ENCODE measurements around the gene C2orf76.
A peak's percentile ranks its signal among the peaks of the same experiment; 100 is the strongest.
"Not testable (repeated sequence)": the region's sequence is repeated elsewhere in the genome, so short reads cannot be mapped to it uniquely, and the experiment has no call there.

C2orf76 gene

DNA sequence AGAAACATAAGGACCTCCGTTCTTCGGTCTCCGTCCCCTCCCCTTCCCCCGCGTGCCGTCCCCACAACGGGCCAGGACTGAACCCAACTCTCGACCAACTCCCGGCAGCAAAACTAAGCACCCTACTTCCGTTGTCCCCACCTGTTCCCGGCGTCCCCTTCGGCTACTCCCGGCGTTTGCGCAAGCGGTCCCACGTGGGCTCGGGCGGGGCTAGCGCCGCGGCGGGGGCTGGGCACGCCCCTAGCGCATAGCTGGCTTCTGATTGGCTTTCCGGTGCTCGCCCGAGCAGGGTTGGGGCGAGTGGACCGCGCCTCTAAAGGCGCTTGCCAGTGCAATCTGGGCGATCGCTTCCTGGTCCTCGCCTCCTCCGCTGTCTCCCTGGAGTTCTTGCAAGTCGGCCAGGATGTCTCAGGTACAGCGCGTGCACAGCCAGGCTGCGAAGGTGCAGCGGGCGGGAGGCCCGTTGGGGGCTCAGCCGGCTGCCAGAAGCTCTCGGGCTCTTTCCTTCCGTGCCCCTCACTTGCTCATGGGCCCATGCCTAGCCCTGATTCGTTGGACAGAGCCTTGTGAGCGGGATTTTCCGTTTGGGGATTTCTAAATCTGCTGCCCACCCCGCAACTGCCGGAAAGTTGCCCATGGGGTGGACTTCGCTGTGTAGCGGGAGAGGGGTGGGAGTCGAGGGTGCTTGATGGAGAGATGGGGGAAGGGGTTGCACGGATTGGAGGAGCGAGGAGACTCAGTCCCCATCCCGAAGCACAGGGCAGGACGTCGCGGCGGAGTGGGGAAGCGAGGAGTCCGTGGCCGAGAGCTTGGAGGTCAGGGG lies at the start of gene C2orf76, which contains the start of gene DBI:
C2orf76 (minus strand) TSS at position 186 of the 823 bp plus-strand sequence. CDS start 26,875 bp downstream, outside the sequence.
DBI (plus strand) TSS at position 329 of the 823 bp plus-strand sequence; CDS start at position 404, 75 bp downstream.
- peaks cover 13% of the 10 kb centered on the region; the same call in 1 of the 2 replicates for H3K36me3 ChIP-seq (ENCODE audit: insufficient read depth, low read length)
- H3K9me3 ChIP-seq (ENCODE audit: control insufficient read depth, insufficient read depth, low read length): no peaks in the 10 kb centered on the region
- peak within 1 kb of the TSS; percentile 89 for H3K9ac ChIP-seq (ENCODE audit: low read depth, low read length)
- no peaks in the 10 kb centered on the region; the same call in 1 of the 2 replicates for H3K4me1 ChIP-seq (ENCODE audit: insufficient read depth, low read length)

DNA sequence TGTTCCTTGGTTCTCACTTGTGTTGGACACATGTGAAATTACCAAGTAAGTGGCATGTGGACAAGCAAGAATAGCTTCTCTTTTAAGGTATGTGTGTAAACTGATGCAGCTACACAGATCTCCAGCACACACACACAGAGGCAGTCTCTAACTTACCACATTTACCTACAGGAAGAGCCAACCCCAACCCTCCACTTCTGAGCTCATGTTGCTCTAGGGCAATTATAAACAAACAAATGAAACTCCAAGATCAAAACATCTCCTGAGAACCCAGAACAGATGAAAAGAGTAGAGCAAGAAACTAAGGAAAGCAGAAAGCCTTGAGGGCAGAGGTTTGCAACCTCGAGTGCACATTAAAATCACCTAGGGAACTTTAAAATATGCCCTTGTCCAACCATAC lies 49.0 kb upstream of the C2orf76 start:
- peaks cover 2% of the 10 kb centered on the region; the same call in 1 of the 2 replicates for H3K9me3 ChIP-seq (ENCODE audit: control insufficient read depth, insufficient read depth, low read length)
- no peaks in the 10 kb centered on the region for H3K36me3 ChIP-seq (ENCODE audit: insufficient read depth, low read length)
- H3K9ac ChIP-seq (ENCODE audit: low read depth, low read length): no peak overlapping the region
- H3K4me1 ChIP-seq (ENCODE audit: insufficient read depth, low read length): no peaks in the 10 kb centered on the region

DNA sequence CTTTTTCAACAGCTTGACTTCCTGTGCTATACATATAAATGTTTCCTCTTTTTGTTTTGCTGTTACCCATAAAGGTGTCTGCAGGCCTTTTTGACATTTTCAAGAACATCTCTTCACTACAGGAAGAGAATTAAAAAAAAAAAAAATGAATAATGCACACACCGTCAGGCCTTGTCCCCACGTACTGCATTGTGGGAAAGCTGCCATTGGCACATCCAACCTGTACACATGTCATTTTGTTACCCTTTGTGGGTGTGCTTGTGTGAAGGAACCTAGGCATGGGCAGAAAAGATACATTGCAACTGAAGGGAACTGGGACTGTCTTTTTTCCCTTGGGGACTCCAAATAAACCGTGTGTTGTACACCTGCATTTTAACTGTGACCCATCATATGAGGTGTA lies 48.3 kb upstream of the C2orf76 start:
- Histone ChIP-seq H3K9ac (ENCODE audit: low read depth, low read length) (no peak overlapping the region), H3K36me3 (ENCODE audit: insufficient read depth, low read length) (no peaks in the 10 kb centered on the region)

DNA sequence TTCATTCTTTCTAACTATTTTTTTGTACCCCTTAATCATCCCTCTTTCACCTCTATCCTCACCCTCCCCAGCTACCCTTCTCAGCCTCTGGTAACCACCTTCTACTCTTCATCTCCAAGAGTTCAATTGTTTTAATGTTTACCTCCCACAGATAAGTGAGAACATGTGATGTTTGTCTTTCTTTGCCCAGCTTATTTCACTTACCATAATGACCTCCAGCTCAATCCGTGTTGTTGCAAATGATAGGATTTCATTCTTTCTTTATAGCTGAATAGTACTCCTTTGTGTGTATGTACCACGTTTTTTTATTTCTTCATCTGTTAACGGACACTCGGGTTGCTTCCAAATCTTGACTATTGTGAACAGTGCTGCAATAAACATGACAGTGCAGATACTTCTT lies 42.9 kb upstream of the C2orf76 start:
- Histone ChIP-seq H3K36me3 (ENCODE audit: insufficient read depth, low read length) (no peaks in the 10 kb centered on the region), H3K9ac (ENCODE audit: low read depth, low read length) (no peak overlapping the region), H3K9me3 (ENCODE audit: control insufficient read depth, insufficient read depth, low read length) (peaks cover 2% of the 10 kb centered on the region; the same call in 1 of the 2 replicates), H3K4me1 (ENCODE audit: insufficient read depth, low read length) (no peaks in the 10 kb centered on the region; the same call in 1 of the 2 replicates)

More for the DNA sequence above, 48.3 kb upstream of the C2orf76 start:
- Histone ChIP-seq H3K9me3 (ENCODE audit: control insufficient read depth, insufficient read depth, low read length) (peaks cover 2% of the 10 kb centered on the region; the same call in 1 of the 2 replicates), H3K4me1 (ENCODE audit: insufficient read depth, low read length) (no peaks in the 10 kb centered on the region)

DNA sequence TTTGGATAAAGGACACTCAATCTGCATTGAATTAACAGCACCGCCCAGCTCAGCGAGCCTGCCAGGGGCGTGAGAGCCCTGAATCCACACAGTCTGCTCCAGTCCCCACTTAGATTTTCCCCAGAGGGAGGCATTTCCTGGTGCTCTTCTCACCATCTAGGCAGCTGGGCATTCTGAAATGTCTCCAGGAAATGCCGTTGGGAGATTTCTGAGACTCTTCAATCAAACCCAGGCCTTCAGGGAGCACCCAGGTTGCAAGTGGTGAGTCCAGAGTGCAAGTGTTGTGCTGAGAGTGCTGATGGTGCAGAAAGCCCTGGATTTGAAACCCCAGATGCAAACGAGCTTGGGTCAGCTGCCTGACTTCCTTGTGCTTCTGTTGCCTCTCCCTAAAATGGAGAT lies 41.6 kb upstream of the C2orf76 start:
- no peaks in the 10 kb centered on the region; the same call in 1 of the 2 replicates for H3K4me1 ChIP-seq (ENCODE audit: insufficient read depth, low read length)
- H3K9me3 ChIP-seq (ENCODE audit: control insufficient read depth, insufficient read depth, low read length): no peaks in the 10 kb centered on the region
- no peak overlapping the region for H3K9ac ChIP-seq (ENCODE audit: low read depth, low read length)
- no peaks in the 10 kb centered on the region for H3K36me3 ChIP-seq (ENCODE audit: insufficient read depth, low read length)

DNA sequence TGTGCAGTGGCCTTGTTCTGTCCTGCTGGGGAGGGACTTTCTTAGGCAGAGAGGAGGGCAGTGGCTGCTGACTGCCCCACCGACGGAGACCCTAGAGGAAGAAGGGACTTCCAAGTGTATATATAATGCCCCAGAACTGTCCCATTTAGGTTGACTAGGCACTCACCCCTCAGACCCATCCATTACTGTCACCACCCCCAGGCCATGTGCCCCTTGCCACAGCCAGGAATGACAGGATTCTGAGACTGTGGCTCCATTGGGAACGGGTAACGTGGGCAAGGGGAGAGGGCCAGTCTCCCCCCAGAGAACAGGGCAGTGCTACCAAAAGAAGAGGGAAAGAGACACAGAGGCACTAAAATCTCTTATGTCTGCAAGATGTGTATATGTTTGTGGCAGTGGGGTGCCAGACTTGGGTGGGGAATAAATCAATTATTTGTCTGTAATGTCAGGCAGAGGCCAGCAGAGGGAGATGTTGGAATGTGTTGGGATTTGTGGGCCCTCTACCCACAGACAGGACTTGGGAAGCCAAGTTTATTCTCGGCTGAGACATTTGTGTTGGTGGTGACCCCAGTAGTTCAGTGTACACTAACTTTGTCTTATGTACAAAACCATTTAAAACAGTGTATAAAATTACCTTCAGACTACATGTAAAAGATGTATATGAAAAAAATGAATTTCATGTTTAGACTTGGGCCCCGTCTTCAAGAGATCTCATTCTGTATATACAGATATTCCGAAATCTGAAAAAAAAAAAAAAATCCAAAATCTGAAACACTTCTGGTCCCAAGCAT lies 41.0 kb upstream of the C2orf76 start:
- H3K36me3 ChIP-seq (ENCODE audit: insufficient read depth, low read length): no peaks in the 10 kb centered on the region
- no peak overlapping the region for H3K9ac ChIP-seq (ENCODE audit: low read depth, low read length)
- H3K4me1 ChIP-seq (ENCODE audit: insufficient read depth, low read length): no peaks in the 10 kb centered on the region; the same call in 1 of the 2 replicates
- H3K9me3 ChIP-seq (ENCODE audit: control insufficient read depth, insufficient read depth, low read length): no peaks in the 10 kb centered on the region

DNA sequence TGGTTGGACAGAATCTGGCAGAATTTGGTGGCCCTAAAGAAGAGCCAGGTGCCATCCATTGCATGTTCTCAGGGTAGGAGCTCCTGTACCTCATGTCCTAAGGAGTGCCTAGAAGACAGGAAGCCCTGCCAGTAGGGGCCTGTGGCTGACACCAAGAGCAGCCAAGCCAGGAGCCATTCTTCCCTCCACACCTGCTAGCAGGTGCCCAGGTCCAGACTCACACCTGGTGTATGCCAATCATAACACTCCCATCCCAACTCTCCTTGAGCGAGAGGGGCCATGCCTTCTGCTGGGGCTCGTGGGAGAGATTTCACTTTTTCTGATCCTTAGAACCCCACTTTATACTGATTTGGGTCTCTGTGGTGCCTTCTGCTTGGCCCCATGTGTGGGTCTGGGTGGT lies 38.5 kb upstream of the C2orf76 start:
- H3K9ac ChIP-seq (ENCODE audit: low read depth, low read length): no peak overlapping the region
- no peaks in the 10 kb centered on the region for H3K9me3 ChIP-seq (ENCODE audit: control insufficient read depth, insufficient read depth, low read length)
- H3K36me3 ChIP-seq (ENCODE audit: insufficient read depth, low read length): no peaks in the 10 kb centered on the region
- H3K4me1 ChIP-seq (ENCODE audit: insufficient read depth, low read length): no peaks in the 10 kb centered on the region; the same call in 1 of the 2 replicates

DNA sequence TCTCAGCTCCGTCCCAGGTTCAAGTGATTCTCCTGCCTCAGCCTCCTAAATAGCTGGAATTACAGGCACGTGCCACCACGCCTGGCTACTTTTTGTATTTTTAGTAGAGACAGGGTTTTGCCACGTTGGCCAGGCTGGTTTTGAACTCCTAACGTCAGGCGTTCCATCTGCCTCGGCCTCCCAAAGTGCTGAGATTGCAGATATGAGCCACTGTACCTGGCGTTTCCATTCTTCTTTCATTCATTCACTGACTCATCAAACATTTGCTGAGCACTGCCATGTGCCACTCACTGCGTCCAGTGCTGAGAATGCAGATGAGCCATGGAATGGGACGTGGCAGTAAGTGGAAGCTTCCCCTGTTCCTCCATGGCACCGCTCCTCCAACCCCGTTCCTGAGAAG lies 37.0 kb upstream of the C2orf76 start:
- not testable (repeated sequence) for H3K4me1 ChIP-seq (ENCODE audit: insufficient read depth, low read length); H3K9ac ChIP-seq (ENCODE audit: low read depth, low read length); H3K9me3 ChIP-seq (ENCODE audit: control insufficient read depth, insufficient read depth, low read length); H3K36me3 ChIP-seq (ENCODE audit: insufficient read depth, low read length)

DNA sequence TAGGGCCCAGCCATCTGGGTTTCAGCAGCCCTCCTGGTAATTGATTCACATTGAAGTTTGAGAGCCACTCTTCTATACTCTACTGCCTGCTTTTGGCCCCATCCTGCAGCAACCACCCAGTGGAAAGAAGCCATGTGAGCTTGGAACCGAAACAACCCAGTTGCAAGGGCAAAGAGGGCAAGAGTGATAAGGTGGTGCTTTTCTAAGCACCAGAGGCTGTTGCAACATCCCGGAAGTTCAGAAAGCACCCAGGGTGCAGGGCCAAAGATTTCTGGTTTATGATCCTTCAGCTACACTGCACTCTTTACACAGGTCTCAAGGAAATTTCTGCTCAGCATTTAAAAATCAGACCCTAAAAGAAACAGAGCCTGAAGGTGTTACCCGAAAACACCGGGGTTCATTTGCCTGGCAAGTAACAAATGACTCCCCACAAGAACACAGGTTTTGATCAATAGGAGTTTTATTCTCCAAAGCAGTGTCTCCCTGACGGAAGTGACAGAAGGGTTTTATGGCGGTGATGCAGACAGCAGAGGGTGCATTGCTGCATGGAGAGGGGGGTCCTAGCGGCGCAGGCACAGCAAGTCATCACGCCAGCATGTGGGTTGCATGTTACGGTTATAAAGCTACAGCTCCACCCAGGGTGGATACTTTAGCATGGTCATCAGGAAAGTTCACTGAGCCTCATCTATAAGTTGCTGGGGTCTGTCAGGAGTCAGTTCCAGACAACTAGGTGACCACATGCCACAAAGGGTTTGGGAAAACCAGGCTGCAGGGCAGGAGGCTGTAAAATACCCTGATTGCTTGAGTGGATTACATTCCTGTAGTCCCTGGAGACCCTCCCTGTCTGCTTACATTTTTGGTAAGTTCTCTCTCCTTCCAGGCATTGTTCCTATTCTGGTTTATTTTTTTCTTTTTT lies 36.3 kb upstream of the C2orf76 start:
- peaks cover 11% of the 10 kb centered on the region; the same call in 1 of the 2 replicates for H3K4me1 ChIP-seq (ENCODE audit: insufficient read depth, low read length)
- H3K9me3 ChIP-seq (ENCODE audit: control insufficient read depth, insufficient read depth, low read length): no peaks in the 10 kb centered on the region
- no peak overlapping the region for H3K9ac ChIP-seq (ENCODE audit: low read depth, low read length)
- no peaks in the 10 kb centered on the region for H3K36me3 ChIP-seq (ENCODE audit: insufficient read depth, low read length)

DNA sequence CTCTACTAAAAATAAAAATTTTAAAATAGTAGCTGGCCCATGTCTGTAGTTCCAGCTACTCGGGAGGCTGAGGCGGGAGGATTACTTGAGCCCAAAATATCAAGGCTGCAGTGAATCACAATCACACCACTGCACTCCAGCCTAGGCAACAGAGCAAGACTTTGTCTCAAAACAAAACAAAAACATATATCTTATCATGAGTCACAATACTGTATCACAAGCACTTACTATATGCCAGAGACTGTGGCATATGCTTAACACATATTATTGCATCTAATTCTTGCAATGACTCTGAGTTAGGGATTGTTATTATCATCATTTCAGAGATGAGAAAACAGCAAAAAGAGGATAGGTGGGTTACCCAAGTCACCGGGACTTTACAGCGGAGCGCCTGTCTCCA lies 35.5 kb upstream of the C2orf76 start:
- Histone ChIP-seq H3K36me3 (ENCODE audit: insufficient read depth, low read length) (no peaks in the 10 kb centered on the region), H3K9ac (ENCODE audit: low read depth, low read length) (no peak overlapping the region), H3K9me3 (ENCODE audit: control insufficient read depth, insufficient read depth, low read length) (no peaks in the 10 kb centered on the region), H3K4me1 (ENCODE audit: insufficient read depth, low read length) (peaks cover 11% of the 10 kb centered on the region; the same call in 1 of the 2 replicates)

DNA sequence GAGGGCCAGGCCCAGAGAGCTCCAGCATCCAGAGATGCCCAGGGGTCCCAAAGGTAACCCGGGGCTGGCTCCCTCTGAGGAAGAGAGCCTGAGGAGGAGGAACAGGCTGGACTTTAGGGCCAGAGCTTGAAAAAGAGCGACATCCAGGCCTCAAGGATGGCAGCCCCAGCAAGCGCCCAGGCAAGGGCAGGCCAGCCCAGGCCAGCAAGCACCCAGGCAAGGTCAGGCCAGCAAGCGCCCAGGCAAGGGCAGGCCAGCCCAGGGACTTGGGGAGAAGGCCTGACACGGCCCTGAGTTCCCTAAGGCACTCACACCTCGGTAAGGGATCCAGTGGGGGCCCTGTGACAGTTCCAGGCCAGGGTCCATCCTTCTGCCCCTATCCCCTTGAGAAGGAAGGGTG lies 30.6 kb upstream of the C2orf76 start:
- Histone ChIP-seq H3K9ac (ENCODE audit: low read depth, low read length) (no peak overlapping the region), H3K36me3 (ENCODE audit: insufficient read depth, low read length) (no peaks in the 10 kb centered on the region), H3K9me3 (ENCODE audit: control insufficient read depth, insufficient read depth, low read length) (no peaks in the 10 kb centered on the region), H3K4me1 (ENCODE audit: insufficient read depth, low read length) (peaks cover 11% of the 10 kb centered on the region; the same call in 1 of the 2 replicates)

DNA sequence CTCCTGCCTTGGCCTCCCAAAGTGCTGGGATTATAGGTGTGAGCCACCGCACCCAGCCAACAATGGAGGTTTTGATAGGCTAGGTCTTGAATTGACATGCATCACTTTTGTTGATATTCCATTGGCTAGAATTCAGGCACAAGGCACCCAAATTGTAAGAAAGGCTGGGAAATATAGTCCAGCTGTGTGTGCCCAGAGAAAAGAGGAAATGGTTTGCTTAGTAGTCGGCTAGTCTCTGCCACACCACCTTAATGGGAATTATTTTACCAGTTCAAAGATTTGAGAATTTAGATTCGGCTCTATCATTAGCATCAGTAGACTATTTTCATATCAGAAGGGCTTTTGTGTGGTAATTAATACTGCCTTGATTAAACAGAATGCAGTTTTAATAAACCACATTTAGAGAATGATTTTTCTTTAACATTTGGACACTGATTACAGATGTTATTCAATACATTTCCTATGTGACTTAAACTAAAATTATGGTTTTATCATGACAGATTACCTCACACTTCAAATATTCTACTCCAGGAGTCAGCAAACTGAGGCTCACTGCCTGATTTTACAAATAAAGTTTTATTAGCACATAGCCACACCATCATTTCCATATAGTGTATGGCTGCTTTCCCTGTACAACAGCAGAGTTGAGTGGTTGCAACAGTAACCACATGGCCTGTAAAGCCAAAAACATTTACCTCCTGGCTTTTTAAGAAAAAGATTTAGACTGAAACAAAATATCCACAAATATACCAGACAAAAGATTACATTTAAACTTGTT lies 27.5 kb upstream of the C2orf76 start:
- no peaks in the 10 kb centered on the region for H3K9me3 ChIP-seq (ENCODE audit: control insufficient read depth, insufficient read depth, low read length)
- H3K36me3 ChIP-seq (ENCODE audit: insufficient read depth, low read length): no peaks in the 10 kb centered on the region
- peaks cover 13% of the 10 kb centered on the region for H3K4me1 ChIP-seq (ENCODE audit: insufficient read depth, low read length)
- no peak overlapping the region for H3K9ac ChIP-seq (ENCODE audit: low read depth, low read length)

DNA sequence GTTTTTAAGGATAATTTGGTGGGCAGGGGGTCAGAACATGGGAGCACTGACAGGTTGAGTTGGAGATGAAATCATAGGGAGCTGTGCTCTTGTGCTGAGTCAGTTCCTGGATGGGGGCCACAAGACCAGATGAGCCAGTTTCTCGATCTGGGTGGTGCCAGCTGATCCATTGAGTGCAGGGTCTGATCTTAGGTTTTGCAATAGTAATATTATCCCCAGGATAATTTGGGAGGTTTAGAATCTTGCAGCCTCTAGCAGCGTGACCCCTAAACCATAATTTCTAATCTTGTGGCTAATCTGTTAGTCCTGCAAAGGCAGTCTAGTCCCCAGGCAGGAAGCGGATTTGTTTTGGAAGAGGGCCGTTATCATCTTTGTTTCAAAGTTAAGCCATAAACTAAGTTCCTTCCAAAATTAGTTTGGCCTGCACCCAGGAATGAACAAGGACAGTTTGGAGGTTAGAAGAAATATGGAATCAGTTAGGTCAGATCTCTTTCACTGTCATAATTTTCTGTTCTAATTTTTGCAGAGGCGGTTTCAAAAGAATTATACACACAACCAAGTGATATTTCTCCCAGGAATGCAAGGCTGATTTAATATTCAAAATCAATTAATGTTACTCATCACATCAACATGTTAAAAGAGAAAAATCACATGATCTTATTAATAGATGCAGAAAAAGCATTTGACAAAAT lies 23.1 kb upstream of the C2orf76 start:
- H3K4me1 ChIP-seq (ENCODE audit: insufficient read depth, low read length): peaks cover 4% of the 10 kb centered on the region
- no peak overlapping the region for H3K9ac ChIP-seq (ENCODE audit: low read depth, low read length)
- H3K36me3 ChIP-seq (ENCODE audit: insufficient read depth, low read length): no peaks in the 10 kb centered on the region
- no peaks in the 10 kb centered on the region for H3K9me3 ChIP-seq (ENCODE audit: control insufficient read depth, insufficient read depth, low read length)
